NB4 (cell line): ENCODE measurements around the gene TBL1XR1.

Experiments
- CTCF ChIP-seq: IDR thresholded peaks from one replicate; pipeline ENCODE4 v1.5.1; 2012; ENCODE audit warnings: low read depth, low read length
- MYC ChIP-seq: IDR thresholded peaks from 2 replicates; pipeline ENCODE4 v1.6.1; 2011; ENCODE audit warnings: low read depth, low read length
- POLR2A ChIP-seq: IDR thresholded peaks from 2 replicates; pipeline ENCODE4 v1.6.1; 2011; ENCODE audit warnings: mild to moderate bottlenecking; ENCODE audit not compliant: insufficient read length; ENCODE audit errors: extremely low read depth
- TF ChIP-seq, protein P1 (sequence below): IDR thresholded peaks from 2 replicates; pipeline ENCODE4 v1.6.1; 2011; ENCODE audit warnings: low read depth, low read length

- TF ChIP-seq, protein P1, sequence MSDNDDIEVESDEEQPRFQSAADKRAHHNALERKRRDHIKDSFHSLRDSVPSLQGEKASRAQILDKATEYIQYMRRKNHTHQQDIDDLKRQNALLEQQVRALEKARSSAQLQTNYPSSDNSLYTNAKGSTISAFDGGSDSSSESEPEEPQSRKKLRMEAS, result no peak
- TF ChIP-seq POLR2A, result no peak
- TF ChIP-seq CTCF, result no peak
- TF ChIP-seq MYC, result no peak
These were observed 15.9 kb downstream of the TBL1XR1 start for GRCh38 chr3:177181418-177181817.
